Hypothalamus (tissue), 51 donors: ENCODE data around the gene FZD4.
A peak's percentile ranks its signal among the peaks of the same experiment; 100 is the strongest.
"Not testable (repeated sequence)": the region's sequence is repeated elsewhere in the genome, so short reads cannot be mapped to it uniquely, and the experiment has no call there.

Source experiments
- DNase-seq, 51 donors: peaks; one replicate each; lab custom pipeline; 2025; lab: John Stamatoyannopoulos, UW

Gene FZD4

DNA sequence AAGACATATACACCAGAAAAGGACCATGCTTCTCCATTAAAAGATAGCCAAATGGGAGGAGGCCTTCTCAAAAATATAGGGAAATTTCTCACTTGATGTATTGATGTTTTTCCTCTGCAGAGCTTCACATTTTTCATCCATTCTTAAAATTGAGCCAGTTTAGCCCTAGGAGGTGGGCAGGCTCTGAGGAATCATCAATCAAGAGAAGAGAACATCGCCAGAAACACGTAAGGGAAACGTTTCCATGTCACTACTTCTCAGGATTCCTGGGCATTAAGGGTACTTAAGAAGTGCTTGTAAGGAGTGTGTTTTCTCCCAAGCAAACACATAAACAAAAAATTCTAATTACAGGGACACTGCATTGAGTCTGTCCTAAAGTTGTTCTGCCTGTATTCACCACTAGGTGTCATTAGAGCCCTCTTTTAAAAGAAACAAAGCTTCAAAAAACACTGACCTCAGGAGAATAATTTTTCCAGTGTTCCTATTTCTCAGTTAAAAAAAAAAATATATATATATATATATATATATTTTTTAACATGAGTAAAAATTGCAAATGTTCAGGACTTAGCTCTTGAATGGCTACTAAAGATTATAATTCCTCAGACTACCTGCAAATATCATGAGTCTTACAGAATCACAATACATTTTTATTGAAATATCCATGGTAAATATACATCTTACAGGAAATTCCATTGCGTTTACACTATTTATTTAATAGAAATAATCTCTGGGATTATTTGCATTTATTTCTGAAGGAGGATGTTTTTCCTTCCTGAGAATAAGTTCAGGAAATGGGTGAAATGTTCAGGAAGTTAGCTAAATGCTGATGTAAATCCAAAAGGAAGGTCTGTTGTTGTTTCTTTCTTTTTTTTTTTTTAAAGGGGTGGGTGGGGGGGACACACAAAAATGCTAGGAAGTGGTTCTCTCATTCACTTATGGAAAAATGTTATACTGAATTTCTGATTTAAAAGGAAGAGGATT lies 16.0 kb downstream of the FZD4 start:
- DNase-seq: peak in 1 of 51 donors; percentile 43

DNA sequence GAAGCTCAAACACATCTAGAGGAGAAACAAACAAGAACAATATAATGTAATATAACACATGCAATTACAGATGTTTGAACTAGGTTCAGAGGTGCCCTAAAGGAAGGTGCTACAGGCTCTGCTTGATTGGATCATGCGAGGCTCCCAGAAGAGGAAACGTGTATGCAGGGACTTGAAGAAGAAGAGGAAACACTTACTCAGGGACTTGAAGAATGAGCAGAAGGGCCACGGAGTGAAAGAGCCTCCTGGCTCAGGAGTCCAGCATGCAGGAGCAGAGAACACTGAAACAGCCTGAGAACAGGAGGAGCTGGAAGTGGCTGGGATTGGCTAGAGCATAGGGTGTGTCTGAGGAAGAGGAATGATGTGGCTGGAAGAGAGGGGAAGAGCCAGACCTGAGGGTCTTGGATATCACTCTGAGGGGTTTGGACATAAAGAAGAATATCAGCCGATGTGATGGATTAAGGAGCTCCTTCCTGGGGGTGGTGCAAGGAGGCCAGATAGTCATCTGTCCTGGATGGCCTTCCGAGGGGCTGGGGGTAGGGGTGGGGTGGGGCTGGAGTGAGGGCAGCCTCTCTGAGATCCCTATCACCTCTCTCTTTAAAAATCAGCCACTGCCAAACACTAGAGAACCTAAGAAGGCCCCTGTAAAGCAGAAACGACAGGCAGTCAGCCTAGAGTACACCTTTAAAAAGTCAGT lies 16.8 kb downstream of the FZD4 start:
- no peak for DNase-seq

DNA sequence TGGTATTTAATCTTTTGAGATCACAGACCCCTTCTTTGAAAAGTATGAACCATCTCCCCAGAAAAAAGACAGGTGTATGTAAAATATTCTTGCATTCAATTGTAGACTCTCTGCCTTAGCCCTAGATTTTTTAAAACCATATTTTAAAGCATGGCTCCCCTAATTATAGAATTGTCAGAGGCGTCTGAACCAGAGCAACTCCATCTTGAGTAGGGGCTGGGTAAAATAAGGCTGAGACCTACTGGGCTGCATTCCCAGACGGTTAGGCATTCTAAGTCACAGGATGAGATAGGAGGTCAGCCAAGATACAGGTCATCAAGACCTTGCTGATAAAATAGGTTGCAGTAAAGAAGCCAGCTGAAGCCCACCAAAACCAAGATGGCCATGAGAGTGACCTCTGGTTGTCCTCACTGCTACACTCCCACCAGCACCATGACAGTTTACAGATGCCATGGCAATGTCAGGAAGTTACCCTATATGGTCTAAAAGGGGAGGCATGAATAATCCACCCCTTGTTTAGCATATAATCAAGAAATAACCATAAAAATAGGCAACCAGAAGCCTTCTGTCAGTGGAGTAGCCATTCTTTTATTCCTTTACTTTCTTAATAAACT lies 17.9 kb downstream of the FZD4 start:
- DNase-seq: not testable (repeated sequence)

DNA sequence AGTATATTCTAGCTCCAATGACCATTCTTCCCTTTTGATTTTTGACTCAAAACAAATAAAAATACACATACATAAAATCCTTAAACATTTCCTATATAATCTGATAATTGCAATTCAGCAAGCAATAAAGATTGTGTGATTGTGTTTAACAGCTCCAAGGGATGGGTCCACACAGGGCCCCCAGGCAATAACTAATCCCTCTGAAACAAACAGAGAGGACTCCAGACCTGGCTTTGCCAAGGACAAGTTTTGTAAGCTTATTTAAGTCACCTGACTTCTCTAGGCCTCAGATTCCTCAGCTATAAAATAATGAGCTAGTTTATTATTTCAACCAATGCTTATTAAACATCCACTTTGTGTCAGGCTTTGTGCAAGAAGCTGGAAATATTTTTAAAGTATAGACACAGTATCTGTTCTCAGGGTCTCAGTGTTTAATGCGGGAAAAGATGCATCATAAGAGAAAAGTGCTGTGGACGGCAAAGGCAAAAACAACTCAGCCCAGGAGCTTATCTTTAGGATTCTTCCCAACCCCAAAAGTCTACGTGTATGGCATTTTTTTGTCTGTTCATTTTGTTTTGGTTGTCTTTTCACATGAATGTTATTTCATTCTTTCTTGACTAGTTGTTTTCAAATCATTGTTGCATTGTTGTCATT lies 20.1 kb downstream of the FZD4 start:
- no peak for DNase-seq

DNA sequence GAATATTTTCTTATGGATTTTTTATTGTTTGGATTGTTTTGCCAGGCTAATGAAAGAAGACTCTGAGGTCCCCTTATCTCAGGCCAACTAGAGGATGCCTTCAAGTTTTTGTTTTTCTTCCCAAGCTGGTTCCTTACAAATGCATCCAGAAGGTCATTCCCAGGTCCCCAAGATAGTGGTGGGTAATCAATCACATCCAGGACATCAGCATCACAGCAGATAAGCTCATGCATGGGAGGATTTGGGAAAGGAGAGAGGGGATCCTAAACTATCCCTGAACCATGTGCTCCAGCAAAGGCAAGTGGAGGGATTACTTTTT lies 20.7 kb downstream of the FZD4 start:
- no peak for DNase-seq

DNA sequence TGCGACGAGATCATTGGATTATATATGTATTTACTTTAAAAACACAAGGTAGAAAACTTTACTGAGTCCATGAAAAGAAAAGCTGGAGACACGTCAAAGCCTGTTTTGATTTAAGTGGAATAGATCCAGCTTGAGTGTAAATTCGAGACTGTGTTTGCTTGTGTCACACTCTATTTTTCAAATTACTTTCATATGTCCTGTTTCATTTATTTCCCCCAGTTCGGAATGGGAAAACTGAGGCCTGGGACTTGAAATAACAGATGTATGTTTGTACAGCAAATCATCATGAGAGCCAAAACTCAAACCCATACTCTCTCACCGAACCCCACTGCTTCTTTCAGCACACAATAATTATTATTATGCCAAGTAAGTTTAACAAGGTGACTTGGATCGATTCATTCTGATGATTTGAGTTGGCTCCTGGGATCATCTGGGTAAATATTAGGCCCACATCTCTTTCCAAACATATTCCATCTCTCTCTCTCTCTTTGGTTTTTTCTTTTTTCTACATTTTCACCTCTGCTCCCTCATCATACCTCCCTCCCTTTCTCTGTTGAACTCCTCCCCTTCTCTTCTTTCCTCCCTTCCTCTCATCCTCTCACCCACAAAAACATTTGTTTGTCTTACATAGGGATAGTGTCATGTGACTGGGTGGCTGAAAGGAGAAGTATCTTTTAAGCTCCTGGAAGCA lies 21.2 kb downstream of the FZD4 start:
- no peak for DNase-seq

DNA sequence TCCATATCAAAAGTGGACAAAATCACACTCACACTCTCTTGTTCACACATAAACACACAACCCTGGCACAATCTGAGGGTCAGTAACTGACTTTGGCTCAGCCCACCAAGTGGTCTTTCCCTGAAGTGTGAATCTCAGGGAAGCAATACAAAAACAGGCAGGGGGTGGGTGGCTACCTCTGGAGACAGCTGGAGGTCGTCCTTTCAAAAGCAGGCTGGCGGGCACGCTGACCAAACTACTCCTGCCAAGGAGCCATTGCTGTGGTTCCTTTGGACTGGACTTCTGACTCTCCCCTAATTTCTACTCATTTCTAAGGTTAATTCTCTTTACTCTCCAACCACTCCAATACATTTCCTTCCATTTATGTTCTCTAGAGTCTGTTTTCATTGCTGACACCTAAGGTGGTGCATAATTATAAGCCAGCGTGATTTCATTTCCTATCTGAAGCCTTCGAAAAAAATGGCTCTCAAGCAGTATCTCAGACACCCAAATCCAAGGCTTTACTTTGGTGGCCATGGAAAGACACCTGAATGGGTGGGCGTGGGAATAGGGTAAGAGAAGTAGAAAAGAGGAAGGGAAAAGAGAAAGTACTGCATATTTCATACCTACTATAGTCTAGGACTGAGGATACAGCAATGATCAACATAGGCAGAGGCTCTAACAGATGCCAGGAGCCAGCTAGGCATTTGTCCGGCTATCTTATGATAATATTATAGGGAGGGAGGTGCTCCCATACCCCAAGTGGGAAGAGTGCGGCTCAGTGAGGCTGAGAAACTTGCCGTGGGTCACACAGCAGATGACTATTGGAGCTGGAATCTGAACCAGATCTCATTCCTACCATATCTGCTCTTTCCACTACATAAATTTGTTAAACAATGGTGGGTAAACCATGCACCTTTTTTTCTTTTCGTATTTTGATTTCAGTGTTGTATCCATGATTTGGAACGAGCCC lies 22.0 kb downstream of the FZD4 start:
- no peak for DNase-seq

DNA sequence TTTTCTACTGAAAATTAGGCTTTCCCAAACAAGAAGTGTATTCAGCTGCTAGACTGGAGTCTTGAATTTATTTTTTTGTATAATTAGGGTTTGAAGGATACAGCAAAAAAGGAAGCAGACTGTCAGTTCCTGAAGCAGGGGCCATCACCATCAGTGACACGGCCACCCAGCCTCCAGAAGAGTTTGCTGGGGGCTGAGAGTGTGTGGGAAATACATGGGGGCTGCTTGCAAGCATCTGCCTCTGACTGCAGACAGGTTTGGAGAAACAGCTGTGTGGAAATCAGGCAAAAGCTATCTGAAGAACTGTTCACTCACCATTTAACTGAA lies 23.0 kb downstream of the FZD4 start:
- DNase-seq: no peak

DNA sequence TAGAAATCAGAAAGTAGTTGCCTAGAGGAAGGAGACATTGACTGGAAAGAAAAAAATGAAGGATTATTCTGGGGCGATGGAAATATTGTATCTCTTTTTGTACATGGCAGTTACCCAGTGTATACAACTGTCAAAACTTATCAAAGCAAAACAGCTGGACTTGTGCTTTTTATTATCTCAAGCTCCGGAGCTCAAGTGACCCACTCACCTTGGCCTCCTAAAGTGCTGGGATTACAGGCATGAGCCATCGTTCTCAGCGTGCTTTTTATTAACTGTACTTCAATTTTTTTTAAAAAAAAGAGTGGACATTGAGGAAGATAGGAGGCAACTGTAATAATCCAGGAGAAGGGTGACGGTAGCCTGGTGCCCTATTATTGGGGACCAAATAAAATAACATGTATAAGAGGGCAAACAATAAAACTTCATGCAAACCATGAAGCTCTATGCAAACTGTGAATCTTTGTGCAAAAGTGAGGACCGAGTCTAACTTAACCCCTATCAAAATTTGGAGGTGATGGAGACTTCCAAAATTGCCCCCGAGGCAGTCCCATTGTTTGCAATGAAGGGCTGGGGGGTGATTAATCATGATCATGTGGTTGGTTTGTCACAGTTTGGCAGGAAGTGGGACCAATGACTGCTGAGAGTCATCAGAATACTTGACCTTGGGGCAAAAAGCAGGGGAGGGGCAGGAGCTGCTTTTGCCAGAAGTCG lies 23.5 kb downstream of the FZD4 start:
- no peak for DNase-seq

DNA sequence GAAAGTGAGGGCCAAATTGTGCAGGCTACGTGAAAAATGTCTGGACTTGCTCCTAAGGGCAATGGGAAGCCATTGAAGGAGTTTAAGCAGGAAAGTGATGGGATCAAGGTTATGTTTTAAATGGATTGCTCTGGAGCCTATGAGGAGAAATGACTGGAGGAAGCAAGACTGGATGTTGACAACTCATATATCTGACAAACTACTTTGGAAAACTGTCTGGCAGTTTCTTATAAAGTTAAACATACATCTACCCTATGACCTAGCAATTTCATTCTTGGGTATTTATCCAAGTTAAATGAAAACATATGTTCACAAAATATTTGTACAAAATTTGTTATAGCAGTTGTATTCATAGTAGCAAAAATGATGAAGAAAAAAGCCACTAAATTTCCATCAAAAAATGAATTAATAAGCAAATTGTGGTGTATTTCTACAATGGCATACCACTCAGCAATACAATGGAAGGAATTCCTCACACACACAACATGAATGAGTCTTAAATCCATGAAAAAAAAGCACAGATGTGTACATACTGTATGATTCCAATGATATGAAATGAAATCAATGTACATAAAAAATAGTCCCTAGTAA lies 24.1 kb downstream of the FZD4 start:
- no peak for DNase-seq

DNA sequence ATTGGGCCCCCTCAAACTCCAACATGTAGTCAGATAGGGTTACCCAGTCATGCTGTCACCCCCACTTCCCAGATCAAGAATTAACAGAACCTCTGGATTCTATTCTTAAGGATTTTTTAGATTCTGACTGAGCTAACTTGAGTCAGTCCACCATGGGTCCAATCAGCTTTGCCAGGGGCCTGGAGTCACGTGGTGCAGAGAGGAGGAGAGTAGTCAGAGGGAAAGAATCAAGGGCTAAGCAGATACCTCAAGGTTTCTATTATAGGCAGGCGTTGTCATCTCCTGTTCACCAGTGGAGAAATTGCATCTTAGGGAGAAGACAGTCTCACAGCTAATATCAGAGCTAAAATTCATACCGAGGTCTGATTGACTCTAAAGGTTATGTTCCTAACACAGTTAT lies 28.2 kb downstream of the FZD4 start:
- no peak for DNase-seq

DNA sequence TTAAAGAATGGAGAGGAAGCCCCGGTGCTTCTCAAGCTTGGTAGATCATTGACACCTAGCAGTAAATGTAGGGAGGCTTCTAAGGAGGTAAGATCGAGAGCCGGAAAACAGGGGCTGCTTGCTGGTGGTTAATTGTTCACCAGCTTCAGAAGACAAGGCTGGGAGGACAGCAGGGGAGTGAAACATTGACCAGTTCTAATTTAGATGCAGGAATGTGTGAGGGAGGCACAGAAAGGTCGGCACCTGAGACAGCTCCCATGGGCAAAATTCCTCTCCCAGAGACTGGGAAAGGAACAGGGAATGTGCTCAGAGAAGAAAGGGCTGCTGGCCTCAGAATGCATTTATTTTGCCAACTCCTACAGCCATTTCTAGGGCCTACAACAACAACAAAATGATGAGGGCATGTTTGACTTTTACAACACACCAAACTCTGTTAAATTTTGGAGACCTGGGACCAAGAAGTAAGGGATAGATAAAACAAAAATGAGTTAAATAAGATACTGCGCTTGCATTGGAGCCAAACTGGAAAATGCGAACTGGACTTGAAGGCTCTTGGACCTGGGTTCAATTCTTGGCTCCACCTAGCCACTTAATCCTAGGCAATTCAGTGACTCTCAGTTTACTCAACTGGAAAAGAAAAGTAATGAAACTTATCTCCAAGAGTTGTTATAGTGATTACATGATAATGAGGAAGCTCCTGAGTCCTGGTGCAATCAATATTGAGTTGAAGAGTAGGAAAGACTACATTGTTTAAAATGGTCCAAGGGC lies 31.0 kb downstream of the FZD4 start:
- no peak for DNase-seq

DNA sequence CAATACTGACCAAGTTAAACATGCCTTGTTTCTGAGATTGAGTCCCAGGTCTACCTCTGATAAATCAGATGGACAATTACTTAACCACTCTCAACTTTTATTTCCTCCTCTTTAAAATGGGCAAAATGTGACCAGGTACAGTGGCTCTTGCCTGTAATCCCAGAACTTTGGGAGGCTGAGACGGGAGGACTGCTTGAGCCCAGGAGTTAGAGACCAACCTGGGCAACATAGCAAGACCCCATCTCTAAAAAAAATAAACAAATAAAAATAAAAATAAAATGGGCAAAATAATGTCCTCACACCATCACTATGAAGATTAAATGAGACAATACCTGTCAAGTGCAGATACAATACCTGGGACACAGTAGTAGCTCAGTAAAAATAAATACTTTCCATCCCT lies 33.0 kb downstream of the FZD4 start:
- no peak for DNase-seq

DNA sequence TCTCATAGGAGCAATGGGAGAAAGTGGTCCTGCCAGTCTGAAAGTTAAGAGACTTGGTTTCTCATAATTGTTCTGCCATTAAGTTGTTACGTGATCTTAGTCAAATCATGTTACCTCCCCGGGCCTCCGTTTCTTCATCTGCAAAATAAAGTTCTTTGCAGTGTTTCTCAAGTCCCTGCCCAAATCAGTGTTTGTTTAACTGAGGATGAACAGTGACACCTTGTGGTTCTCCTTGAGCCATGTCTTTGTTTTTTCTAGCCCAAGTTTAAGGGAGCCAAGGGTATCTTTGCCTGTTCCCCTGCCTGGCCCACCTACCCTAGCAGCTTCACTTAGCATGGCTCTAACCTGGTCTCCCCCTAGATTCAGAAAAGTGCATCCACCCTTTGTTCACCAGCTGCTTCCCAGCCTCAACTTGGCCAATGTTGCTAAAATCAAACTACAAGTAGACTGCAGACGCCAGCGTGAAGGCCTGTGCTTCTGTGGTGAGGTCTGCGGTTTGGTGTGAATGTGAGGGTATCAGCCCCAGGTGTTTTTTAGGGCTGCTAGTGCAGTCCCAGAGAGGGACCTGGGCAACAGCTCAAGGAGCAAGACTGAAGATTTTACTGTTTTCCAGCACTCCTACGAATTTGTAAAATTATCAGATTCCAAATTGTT lies 35.5 kb downstream of the FZD4 start:
- peak in 4 of 51 donors; percentile 3 to 16 (median 12) for DNase-seq

DNA sequence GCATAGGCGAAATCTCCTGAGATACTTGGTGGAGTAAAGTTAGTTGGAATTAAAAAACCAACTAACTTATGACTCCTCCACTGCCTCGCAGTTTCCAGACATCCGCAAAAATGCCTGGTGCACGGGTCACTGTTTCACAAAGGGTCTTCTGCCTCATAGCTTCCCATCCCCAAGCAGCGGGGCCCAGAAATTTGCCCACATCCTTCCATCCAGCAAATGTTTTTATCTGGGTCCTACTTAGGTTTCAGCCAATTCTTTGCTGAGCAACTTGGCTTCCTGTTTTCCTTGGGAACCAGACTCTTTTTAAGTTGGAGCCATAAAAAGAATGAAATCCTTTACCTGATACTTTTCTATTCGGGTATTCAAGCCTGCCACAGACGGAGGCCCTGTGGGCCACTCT lies 36.2 kb downstream of the FZD4 start:
- no peak for DNase-seq

DNA sequence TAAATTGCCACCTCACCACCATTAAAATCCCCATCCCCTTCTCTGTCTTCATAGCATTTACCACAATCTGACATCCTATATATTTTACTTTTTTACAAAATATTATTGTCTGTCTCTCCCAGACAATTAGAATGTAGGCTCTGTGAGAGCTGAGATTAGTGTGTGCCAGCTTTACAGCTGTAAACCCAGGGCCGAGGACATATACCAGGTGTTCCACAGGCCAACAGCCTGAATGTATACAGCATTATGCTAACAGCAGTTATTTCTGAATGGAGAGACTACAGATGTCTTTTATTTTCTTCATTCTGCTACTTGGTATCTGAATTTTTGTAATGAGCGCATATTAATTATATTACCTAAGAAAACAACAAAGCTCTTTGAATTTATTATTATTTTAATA lies 36.7 kb downstream of the FZD4 start:
- DNase-seq: no peak

DNA sequence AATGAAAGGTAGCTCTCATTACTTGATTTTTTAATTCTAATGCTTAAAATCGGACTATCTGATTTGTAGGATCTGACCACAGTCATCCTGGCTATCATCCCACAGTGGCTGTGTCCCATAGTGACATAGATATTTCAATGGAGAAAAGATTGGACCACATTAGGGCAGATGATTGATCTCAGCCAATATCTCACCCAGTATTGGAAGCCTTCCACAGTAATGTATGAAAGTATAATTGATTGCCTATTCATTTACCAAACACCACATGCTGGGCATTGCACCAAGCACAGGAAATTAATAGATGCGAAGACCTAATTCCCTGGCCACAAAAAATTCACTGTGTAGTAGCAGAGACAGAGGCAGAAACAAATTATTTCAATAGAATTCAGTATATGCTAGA lies 37.6 kb downstream of the FZD4 start:
- DNase-seq: no peak
